Ectodermal cell (in vitro differentiated cells): ENCODE measurements around the gene ZNF608.

Source experiments
- H3K27ac ChIP-seq: 2 replicates; pipeline ENCODE4 v1.7.0; 2013; ENCODE audit warnings: mild to moderate bottlenecking, low read depth, low read length; ENCODE audit not compliant: insufficient read depth, poor library complexity, severe bottlenecking
- H3K27me3 ChIP-seq: 2 replicates; pipeline ENCODE4 v1.7.0; 2013; ENCODE audit warnings: mild to moderate bottlenecking, low read length; ENCODE audit not compliant: insufficient read depth, control insufficient read depth, poor library complexity, severe bottlenecking
- H3K36me3 ChIP-seq: one replicate; pipeline ENCODE4 v1.7.0; 2013; ENCODE audit warnings: low read length; ENCODE audit not compliant: control insufficient read depth, insufficient read depth
- H3K4me1 ChIP-seq: one replicate; pipeline ENCODE4 v1.7.0; 2013; ENCODE audit warnings: low read length; ENCODE audit not compliant: control insufficient read depth, insufficient read depth
- H3K4me3 ChIP-seq: 2 replicates; pipeline ENCODE4 v1.7.0; 2013; ENCODE audit warnings: low read depth, low read length, control low read depth; ENCODE audit not compliant: insufficient read depth
- H3K9me3 ChIP-seq: 2 replicates; pipeline ENCODE4 v1.7.0; 2013; ENCODE audit warnings: mild to moderate bottlenecking, low read length, moderate library complexity; ENCODE audit not compliant: control insufficient read depth
- WGBS, 2 experiments: methylation state at CpG; one replicate each; pipeline ENCODE4 v1.1.7; 2013; ENCODE audit warnings: missing lambda C conversion rate in 2 of 2; 5-methylcytosine and 5-hydroxymethylcytosine counted together

The ZNF608 gene

DNA sequence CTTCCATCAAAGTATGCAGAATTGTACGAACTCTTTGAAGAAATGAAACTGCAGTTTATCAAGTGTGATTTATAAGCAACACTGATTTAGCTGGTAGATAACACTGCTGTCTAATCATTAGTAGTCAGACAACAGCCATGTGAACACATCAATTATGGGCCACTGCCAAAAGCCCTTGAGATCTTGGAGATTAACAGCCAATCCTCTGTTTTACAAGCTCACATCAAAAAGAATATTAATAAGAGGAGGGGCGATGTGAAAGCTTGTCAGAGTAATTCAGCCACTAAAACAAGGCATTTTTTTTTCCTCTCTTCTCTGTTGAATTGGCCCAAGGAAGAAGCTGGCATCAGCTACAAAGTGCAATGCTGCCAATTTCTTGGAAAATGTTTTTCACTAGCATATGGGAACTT is 28.1 kb downstream of the ZNF608 start:
- WGBS, 2 experiments: 94 to 100% methylated on average over 2 of the region's 2 CpGs
- H3K9me3 ChIP-seq: no peaks in the 10 kb centered on the region
- H3K4me3 ChIP-seq: no peak overlapping the region
- no peaks in the 10 kb centered on the region for H3K27me3 ChIP-seq
- no peak overlapping the region for H3K27ac ChIP-seq
- no peaks in the 10 kb centered on the region for H3K36me3 ChIP-seq
- peaks cover 21% of the 10 kb centered on the region for H3K4me1 ChIP-seq

DNA sequence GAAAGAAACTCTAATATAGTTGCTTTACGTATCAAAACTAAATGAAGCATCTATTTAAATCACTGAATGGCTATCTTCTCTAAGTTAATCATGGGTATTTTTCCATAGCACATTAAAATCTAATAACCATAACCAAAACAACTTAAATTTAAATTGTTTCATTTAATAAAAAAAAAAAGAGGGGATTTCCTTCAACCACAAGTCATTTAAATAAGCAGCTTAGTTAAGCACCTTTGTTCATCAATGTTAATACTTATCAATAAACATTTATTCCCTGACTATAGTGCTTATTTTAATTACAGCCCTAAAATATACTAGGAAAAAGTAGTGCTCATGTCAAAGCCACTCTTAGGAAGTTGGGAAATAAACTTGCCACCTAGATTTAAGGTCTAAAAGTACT is 30.3 kb downstream of the ZNF608 start:
- peaks cover 22% of the 10 kb centered on the region for H3K4me1 ChIP-seq
- no peaks in the 10 kb centered on the region for H3K27me3 ChIP-seq
- WGBS, 2 experiments: no CpG with 5 or more reads among the region's 1 CpG
- no peaks in the 10 kb centered on the region for H3K36me3 ChIP-seq
- H3K9me3 ChIP-seq: no peaks in the 10 kb centered on the region
- H3K27ac ChIP-seq: no peak overlapping the region
- no peak overlapping the region for H3K4me3 ChIP-seq

DNA sequence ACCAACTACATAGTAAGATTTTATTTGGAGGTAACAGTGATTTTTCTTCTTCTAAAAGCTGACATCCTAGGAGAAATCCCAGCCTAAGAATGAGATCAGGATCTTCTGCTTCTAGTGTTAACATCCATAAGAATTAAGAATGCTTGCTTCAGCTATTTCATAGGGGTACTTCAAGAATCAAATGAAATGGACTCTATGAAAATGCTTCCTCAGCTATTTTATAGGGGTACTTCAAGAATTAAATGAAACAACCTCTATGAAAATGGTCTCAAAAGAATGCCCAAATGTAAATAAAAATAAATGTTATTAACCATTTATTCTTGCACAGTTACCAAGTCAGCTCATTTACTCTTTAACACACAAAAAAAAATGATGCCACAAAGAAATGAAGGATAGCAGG is 31.5 kb downstream of the ZNF608 start:
- Histone ChIP-seq H3K27me3 (no peaks in the 10 kb centered on the region), H3K4me1 (peaks cover 25% of the 10 kb centered on the region), H3K27ac (no peak overlapping the region), H3K36me3 (no peaks in the 10 kb centered on the region), H3K4me3 (no peak overlapping the region), H3K9me3 (no peaks in the 10 kb centered on the region)

DNA sequence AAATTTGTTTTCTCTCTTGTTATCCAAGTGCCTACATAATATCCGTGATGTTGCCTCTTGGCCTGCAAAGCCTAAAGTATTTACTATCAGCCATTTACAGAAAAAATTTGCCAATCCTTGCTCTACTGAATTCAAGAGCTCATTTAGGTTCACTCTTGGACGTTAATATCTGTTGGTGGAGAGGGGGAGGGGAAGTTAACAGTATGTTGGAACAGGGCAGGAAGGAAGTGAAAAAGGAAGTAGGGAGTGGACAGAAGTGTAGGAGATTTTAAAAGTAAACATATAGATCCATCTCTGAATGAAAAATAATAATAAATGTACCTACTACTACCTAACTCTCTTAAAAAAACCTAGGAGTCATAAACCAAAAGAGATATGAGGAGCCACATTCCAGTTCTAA is 32.8 kb downstream of the ZNF608 start:
- Histone ChIP-seq H3K36me3 (no peaks in the 10 kb centered on the region), H3K4me3 (no peak overlapping the region), H3K27me3 (no peaks in the 10 kb centered on the region), H3K9me3 (no peaks in the 10 kb centered on the region), H3K4me1 (peaks cover 38% of the 10 kb centered on the region), H3K27ac (no peak overlapping the region)
- WGBS, 2 experiments: 90 to 91% methylated on average over 2 of the region's 2 CpGs

DNA sequence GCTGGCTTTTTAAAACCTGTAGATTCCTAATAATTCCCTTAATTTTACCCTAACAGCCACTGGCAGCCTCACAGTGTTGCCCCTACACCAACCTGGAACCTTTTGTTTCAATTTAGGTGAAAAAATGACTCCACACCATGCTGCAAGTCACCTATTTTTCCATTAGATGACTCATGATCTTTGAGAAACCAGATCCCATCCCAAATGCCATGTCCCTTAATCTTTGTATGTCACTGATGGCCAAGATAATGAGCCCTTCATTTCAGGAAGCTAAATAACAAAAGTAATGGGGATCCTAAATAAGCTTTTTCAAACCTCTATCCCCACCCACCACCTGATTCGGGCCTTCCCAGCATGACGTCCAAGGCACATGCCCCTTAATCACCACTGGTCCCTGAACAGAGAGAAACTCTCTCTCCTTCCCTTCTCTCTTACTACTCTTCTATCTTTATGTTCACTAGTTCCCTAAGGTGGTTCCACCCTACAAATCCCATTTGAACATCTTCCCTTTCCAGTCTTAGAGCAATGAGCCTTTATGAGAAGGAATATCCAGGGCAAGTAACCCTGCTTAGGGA is 33.6 kb downstream of the ZNF608 start:
- Histone ChIP-seq H3K4me3 (no peak overlapping the region), H3K9me3 (no peaks in the 10 kb centered on the region), H3K4me1 (peaks cover 46% of the 10 kb centered on the region), H3K36me3 (no peaks in the 10 kb centered on the region), H3K27ac (no peak overlapping the region), H3K27me3 (no peaks in the 10 kb centered on the region)
- 72 to 73% methylated on average over 2 of the region's 2 CpGs for WGBS, 2 experiments

DNA sequence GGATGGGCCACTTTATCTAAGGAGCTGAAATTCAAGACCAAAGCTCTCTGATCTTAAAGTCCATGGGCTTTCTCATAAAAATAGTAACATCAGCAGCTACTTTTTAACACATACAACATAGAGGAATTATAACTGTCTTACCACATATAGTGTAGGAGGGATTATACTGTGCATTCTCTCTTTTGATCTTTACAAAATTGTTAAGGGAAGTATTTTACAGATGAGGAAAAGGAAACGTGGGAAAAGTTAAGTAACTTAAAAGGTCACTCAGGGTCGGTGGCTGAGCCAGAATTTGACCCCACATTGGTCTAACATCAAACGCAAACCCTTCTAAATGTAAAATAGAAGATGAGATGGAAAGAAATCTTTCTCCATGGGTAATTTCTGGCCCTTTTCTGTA is 38.4 kb downstream of the ZNF608 start:
- H3K4me3 ChIP-seq: no peak overlapping the region
- no peak overlapping the region for H3K27ac ChIP-seq
- WGBS, 2 experiments: 32 to 65% methylated on average over 2 to 3 of the region's 3 CpGs
- H3K36me3 ChIP-seq: no peaks in the 10 kb centered on the region
- peaks cover 76% of the 10 kb centered on the region for H3K4me1 ChIP-seq
- H3K9me3 ChIP-seq: no peaks in the 10 kb centered on the region
- no peaks in the 10 kb centered on the region for H3K27me3 ChIP-seq

- H3K27me3 ChIP-seq: no peaks in the 10 kb centered on the region
- no peak overlapping the region for H3K27ac ChIP-seq
- H3K36me3 ChIP-seq: no peaks in the 10 kb centered on the region
- no peaks in the 10 kb centered on the region for H3K9me3 ChIP-seq
- H3K4me3 ChIP-seq: no peak overlapping the region
- 44 to 46% methylated on average over 6 of the region's 6 CpGs for WGBS, 2 experiments
- H3K4me1 ChIP-seq: peaks cover 77% of the 10 kb centered on the region
Observed at GRCh38 chr5:124707520-124707919, 38.9 kb downstream of the ZNF608 start.

DNA sequence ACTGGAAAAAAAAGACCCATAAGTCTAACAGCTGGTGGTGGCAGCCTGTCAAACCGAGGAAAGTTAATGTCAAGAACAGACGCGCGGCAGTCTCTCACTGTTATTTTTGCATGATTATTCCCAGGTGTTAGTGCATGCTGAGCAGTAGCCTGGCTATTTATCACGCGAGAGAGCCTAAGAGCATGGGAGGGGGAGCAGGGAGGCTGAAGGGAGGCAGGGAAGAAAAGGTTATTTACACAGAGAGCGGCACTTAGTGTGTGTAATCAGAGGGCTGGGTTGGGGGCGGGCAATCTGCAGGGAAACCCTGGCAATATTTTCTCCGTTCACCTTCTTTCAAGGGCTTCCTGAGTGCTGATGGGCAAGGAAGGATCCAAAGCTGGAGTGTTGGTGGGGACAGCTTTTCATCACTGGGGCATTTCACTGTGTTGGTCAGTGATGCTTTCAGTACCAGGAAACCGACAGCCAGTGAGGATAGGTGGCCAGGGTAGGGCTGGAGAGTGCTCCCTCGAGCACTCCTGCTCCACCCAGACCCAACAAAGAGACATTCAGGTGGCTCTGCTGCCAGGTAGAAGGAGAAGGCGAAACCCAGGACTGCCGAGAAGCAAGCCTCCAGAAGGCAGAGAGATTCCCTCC is 39.6 kb downstream of the ZNF608 start:
- Histone ChIP-seq H3K4me1 (peaks cover 83% of the 10 kb centered on the region), H3K36me3 (no peaks in the 10 kb centered on the region), H3K9me3 (no peaks in the 10 kb centered on the region), H3K4me3 (no peak overlapping the region), H3K27ac (no peak overlapping the region), H3K27me3 (no peaks in the 10 kb centered on the region)
- WGBS, 2 experiments: 38 to 39% methylated on average over 13 of the region's 13 CpGs

DNA sequence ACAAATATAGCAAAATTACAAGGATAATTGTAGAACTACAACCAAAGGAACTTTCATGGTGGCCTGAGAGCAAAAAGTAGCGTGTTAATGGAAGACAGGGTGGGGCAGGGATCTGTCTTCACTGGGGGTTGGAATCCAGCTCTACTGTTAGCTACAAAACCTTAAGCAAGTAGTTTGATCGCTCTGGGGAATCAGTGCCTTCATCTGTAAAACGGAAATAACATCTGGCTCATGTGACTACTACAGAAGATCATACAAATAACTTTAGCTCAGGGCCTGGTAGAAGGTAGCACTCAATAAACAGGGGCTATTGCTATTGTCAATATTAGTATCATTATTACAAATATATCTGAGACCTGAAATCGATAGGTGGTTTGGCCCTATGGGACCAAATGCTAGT is 40.4 kb downstream of the ZNF608 start:
- no peak overlapping the region for H3K27ac ChIP-seq
- 86 to 91% methylated on average over 3 to 4 of the region's 4 CpGs for WGBS, 2 experiments

DNA sequence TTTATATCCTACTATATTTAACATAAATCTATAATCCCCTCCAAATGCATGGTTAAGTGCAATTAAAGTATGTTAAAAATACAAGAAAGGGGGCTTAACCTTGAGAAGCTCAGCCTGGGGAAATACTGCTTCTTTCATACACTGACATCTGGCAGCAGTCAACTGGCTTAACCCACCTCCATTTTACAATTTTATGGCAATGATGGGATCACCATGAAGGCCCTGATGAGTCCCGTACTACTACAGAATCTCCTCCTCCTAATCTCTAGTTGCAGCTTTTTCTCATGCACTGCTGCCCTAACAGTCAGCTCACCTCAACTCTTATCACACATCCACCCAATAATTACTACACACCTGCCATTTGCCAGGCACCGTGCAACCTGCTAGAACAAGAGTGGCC is 40.9 kb downstream of the ZNF608 start:
- H3K27me3 ChIP-seq: no peaks in the 10 kb centered on the region
- H3K4me3 ChIP-seq: no peak overlapping the region
- H3K36me3 ChIP-seq: peaks cover 4% of the 10 kb centered on the region
- no peaks in the 10 kb centered on the region for H3K9me3 ChIP-seq
- peaks cover 80% of the 10 kb centered on the region for H3K4me1 ChIP-seq
- no peak overlapping the region for H3K27ac ChIP-seq
- WGBS, 2 experiments: 92 to 94% methylated on average over 2 of the region's 2 CpGs

More for the DNA sequence above, 40.4 kb downstream of the ZNF608 start:
- H3K4me3 ChIP-seq: no peak overlapping the region
- no peaks in the 10 kb centered on the region for H3K36me3 ChIP-seq
- H3K9me3 ChIP-seq: no peaks in the 10 kb centered on the region
- H3K4me1 ChIP-seq: peaks cover 80% of the 10 kb centered on the region
- H3K27me3 ChIP-seq: no peaks in the 10 kb centered on the region
